GM18873 (cell line): ENCODE data around the gene SCP2.

Source experiments
- ATAC-seq: cut with Tn5 transposase; IDR thresholded peaks from one replicate; pipeline ENCODE4 v1.9.1; 2021; ENCODE audit warnings: mild to moderate bottlenecking, moderate library complexity, moderate number of reproducible peaks; ENCODE audit not compliant: unreplicated experiment, low FRiP score

SCP2 gene

GRCh38 chr1:53025034-53025768 is 98.1 kb downstream of the SCP2 start:
- ATAC-seq: no peak

- ATAC-seq: no peak
These were observed 98.7 kb downstream of the SCP2 start for GRCh38 chr1:53025769-53026112.

- no peak for ATAC-seq
These were observed 99.2 kb downstream of the SCP2 start for GRCh38 chr1:53026254-53026653.

- no peak for ATAC-seq
These were observed 104.7 kb downstream of the SCP2 start for GRCh38 chr1:53031732-53032131.

GRCh38 chr1:53037159-53037558 is 110.1 kb downstream of the SCP2 start:
- no peak for ATAC-seq

- no peak for ATAC-seq
These were observed 111.5 kb downstream of the SCP2 start for GRCh38 chr1:53038566-53038965.

- no peak for ATAC-seq
These were observed 116.2 kb downstream of the SCP2 start for GRCh38 chr1:53043271-53043670.

GRCh38 chr1:53044926-53045325 is 117.8 kb downstream of the SCP2 start:
- ATAC-seq: no peak

GRCh38 chr1:53046930-53047329 is 119.9 kb downstream of the SCP2 start:
- ATAC-seq: no peak

- no peak for ATAC-seq
These were observed 121.0 kb downstream of the SCP2 start for GRCh38 chr1:53047737-53048736.

GRCh38 chr1:53048960-53049573 is 122.0 kb downstream of the SCP2 start:
- ATAC-seq: no peak

- no peak for ATAC-seq
These were observed 122.5 kb downstream of the SCP2 start for GRCh38 chr1:53049574-53049967.

GRCh38 chr1:53050310-53050709 is 123.2 kb downstream of the SCP2 start:
- ATAC-seq: no peak

GRCh38 chr1:53051676-53052075 is 124.6 kb downstream of the SCP2 start:
- ATAC-seq: no peak

- ATAC-seq: no peak
These were observed 130.1 kb downstream of the SCP2 start for GRCh38 chr1:53057127-53057526.

GRCh38 chr1:53060579-53060978 is 133.5 kb downstream of the SCP2 start:
- no peak for ATAC-seq

- no peak for ATAC-seq
These were observed 134.2 kb downstream of the SCP2 start for GRCh38 chr1:53061123-53061858.

GRCh38 chr1:53061859-53062707 is 135.0 kb downstream of the SCP2 start, which contains the start of gene PODN:
TSS of gene PODN (plus strand) at chr1:53062213. CDS start at chr1:53069856, 7,643 bp downstream.
- ATAC-seq: no peak
